LNCaP clone FGC (cell line): ENCODE measurements around the gene ZHX3.

Experiments
- DNase-seq: peaks from one replicate; pipeline ENCODE4 v3.0.0-alpha.2; 2011; ENCODE audit warnings: low read depth
- H3K4me3 ChIP-seq: 2 replicates; pipeline ENCODE4 v1.5.1; 2011; ENCODE audit warnings: mild to moderate bottlenecking, low read depth, low read length, control low read depth
- CTCF ChIP-seq: IDR thresholded peaks from 2 replicates; pipeline ENCODE4 v1.5.1; 2012; ENCODE audit warnings: mild to moderate bottlenecking; ENCODE audit not compliant: control insufficient read depth, insufficient read depth; ENCODE audit errors: extremely low read depth

The ZHX3 gene

GRCh38 chr20:41347523-41348429 is 30.2 kb upstream of the ZHX3 start:
- no peak overlapping the region for H3K4me3 ChIP-seq
- TF ChIP-seq CTCF: no peak
- DNase-seq: no peak

DNA sequence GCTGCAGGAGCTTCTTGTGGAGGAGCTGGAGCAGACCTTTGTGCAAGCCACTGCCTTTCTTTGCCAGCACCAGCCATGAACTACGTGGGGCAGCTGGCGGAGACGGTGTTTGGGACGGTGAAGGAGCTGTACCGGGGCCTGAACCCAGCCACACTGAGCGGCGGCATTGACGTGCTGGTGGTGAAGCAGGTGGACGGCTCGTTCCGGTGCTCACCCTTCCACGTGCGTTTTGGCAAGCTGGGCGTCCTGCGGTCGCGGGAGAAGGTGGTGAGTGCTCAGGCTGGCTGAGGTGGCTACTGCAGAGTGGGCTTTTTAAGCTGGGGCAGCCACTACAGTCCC is 28.2 kb upstream of the ZHX3 start:
- H3K4me3 ChIP-seq: no peak overlapping the region
- no peak for TF ChIP-seq CTCF
- DNase-seq: no peak

DNA sequence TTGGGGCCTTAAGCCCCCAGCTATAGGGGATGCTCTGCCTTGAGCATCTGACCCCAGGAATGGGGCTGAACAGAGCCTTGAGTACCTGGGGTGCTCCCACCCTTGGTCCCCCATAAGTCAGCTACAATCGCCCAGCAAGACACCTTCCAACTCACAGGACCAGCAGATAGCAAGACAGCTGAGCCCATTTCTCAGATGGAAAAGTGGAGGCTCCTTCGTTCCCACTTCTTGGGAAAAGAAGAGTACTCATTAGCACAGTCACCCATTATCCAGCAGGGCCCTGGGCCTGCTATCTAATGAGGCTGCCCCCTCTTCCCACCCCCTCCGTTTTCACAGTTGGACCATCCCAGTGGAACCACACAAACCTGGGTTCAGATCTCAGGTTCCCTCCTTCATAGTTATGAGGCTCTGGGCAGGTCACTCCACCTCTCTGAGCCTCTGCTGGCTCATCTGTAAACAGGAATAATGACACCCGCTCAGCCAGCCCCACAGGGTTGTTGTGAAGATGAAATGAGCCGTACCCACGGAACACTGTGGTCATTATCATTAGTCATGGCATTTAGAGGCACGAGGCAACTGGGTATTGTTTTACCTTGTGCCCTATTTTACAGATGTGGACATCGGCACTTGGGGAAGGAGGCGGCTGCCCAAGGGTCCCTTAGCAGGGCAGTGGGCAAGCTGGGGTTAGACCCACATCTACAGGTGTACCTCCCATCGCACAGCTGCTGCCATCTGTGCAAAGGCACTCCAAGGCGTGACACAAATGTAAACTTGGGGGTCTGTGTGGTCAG is 27.6 kb upstream of the ZHX3 start:
- H3K4me3 ChIP-seq: no peak overlapping the region
- no peak for TF ChIP-seq CTCF
- DNase-seq: no peak

- DNase-seq: peak; percentile 37
- H3K4me3 ChIP-seq: no peak overlapping the region
- TF ChIP-seq CTCF: no peak
Observed at GRCh38 chr20:41344477-41344876, 26.9 kb upstream of the ZHX3 start.

DNA sequence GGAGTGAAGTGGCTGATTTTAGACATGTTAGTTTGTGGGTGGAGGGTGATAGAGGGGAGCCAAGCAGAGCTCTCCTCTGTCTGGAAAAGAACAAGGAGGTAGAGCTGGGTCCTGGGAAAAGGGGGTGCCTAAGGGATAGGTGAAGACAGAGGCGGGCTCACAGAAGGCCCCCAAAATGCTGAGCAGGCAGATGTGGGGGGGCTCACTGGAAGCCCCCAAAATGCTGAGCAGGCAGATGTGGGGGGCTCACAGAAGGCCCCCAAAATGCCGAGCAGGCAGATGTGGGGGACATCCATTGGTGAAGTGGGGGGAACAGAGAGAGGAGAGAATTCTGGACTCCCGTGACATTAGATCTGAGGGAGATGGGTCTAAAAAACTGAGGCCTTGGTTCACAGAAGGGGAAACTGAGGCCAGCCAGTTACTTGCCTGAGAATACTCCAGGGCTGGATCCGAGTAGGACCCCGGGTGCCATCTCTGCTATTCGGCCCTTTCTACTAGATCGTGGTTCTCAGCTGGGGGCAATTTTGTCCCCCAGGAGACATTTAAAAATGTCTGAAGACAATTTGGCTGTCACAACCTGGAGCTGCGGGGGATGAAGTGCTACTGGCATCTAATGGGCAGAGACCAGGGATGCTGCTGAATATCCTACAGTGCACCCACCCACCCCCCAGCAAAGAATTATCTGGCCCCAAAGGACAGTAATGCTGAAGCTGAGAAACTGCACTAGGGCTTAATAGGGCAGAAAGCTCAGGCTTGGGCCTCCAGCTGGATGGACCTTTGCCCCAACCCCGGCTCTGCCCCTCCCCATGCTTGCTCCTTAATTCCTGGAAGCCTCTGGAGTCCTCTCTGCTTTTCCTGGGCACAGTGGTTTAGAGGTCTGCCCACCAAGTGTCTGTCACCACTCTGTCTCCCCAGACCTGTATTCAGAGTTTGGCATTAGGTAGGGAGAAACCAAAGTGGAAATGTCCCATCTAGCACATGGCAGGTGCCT is 25.2 kb upstream of the ZHX3 start:
- no peak overlapping the region for H3K4me3 ChIP-seq
- TF ChIP-seq CTCF: no peak
- no peak for DNase-seq

DNA sequence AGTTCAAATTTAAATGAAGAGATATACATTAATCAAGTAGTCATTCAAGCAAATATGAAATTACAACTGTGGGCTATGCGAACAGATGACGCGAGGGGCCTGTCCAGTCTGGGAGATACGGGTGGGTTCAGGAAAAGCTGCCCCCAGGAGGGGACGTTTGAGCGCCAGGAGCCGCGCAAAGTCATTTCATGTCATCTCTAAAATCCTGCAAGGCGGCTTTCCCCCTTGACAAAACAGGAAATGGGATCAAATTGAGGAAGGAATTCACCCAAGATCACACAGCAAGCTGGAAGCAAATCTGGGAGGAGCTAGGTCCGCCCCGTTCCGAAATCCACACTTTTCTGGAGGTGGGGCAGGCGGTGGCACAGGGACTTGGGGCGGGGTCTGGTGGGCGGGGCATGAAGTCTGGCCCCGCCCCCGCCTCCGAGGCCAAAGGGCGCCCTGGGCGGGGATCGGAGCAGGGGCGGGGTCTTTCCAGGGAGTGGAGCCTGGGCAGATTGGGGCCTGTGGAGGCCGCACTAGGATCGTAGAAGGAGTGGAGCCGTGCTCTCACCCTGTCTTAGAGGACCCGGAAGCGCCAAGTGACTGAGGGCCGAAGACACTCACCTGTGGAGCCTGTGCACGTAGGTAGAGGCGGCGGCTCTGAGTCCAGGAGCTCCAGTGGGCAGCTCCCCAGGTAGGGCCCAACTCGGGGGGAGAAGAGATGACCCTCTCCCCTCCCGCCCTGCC is 23.0 kb upstream of the ZHX3 start, which contains the start of gene LPIN3:
TSS of gene LPIN3 (plus strand) at position 495 of the 729 bp plus-strand sequence. CDS start 4,983 bp downstream, outside the sequence.
- H3K4me3 ChIP-seq: peak within 1 kb of the TSS; percentile 67
- TF ChIP-seq CTCF: peak; percentile 70
- peak; percentile 88 for DNase-seq
